IMR-90 (cell line): ENCODE measurements around the gene IQSEC1.

Experiments
- BHLHE40 ChIP-seq: fragments of 150-350 bp; IDR thresholded peaks from 2 replicates; pipeline ENCODE4 v1.6.1; 2016; ENCODE audit warnings: mild to moderate bottlenecking, low read depth, low read length
- CTCF ChIP-seq: conservative IDR thresholded peaks from 2 replicates; pipeline ENCODE4 v1.5.1; 2012; ENCODE audit warnings: mild to moderate bottlenecking, low read depth, low read length, improper control_type of control experiment
- FOS ChIP-seq: fragments of 150-350 bp; IDR thresholded peaks from 2 replicates; pipeline ENCODE4 v1.6.1; 2016; ENCODE audit warnings: low read depth, low read length
- MAFK ChIP-seq: IDR thresholded peaks from 2 replicates; pipeline ENCODE4 v1.6.1; 2012; ENCODE audit warnings: low read depth, low read length, improper control_type of control experiment
- MAZ ChIP-seq: IDR thresholded peaks from 2 replicates; pipeline ENCODE4 v1.6.1; 2012; ENCODE audit warnings: low read depth, mild to moderate bottlenecking, low read length, improper control_type of control experiment, moderate library complexity, borderline replicate concordance
- MXI1 ChIP-seq: IDR thresholded peaks from 2 replicates; pipeline ENCODE4 v1.6.1; 2012; ENCODE audit warnings: low read depth, mild to moderate bottlenecking, low read length, moderate library complexity, borderline replicate concordance
- NFE2L2 ChIP-seq: fragments of 150-350 bp; IDR thresholded peaks from 2 replicates; pipeline ENCODE4 v1.6.1; 2016; ENCODE audit warnings: low read depth, mild to moderate bottlenecking, low read length
- POLR2A ChIP-seq: IDR thresholded peaks from 2 replicates; pipeline ENCODE4 v1.6.1; 2012; ENCODE audit warnings: mild to moderate bottlenecking, low read depth, low read length
- RAD21 ChIP-seq: IDR thresholded peaks from 2 replicates; pipeline ENCODE4 v1.6.1; 2012; ENCODE audit warnings: low read length, improper control_type of control experiment
- RCOR1 ChIP-seq: IDR thresholded peaks from 2 replicates; pipeline ENCODE4 v1.6.1; 2012; ENCODE audit warnings: mild to moderate bottlenecking, low read length, improper control_type of control experiment; ENCODE audit not compliant: insufficient replicate concordance
- RFX5 ChIP-seq: IDR thresholded peaks from 2 replicates; pipeline ENCODE4 v1.8.0; 2012; ENCODE audit warnings: low read depth, mild to moderate bottlenecking, low read length, moderate library complexity
- SMC3 ChIP-seq: fragments of 150-350 bp; IDR thresholded peaks from 2 replicates; pipeline ENCODE4 v1.6.1; 2016; ENCODE audit warnings: low read depth, mild to moderate bottlenecking, antibody characterized with exemption, low read length, moderate library complexity
- USF2 ChIP-seq: fragments of 150-350 bp; IDR thresholded peaks from 2 replicates; pipeline ENCODE4 v1.6.1; 2017; ENCODE audit warnings: mild to moderate bottlenecking, antibody characterized with exemption, low read length, low read depth

- TF ChIP-seq POLR2A (no peak), CTCF (no peak), MXI1 (no peak), USF2 (no peak), RCOR1 (no peak), MAFK (no peak), BHLHE40 (no peak), MAZ (no peak), RFX5 (no peak), FOS (no peak), NFE2L2 (no peak), SMC3 (no peak), RAD21 (no peak)
These were observed 19.8 kb downstream of the IQSEC1 start for GRCh38 chr3:13053420-13053819.
